ENCODE results near the gene KIAA2012. TPM values are rescaled to one million over a fixed set of nuclear protein-coding genes. Genes with fewer than 3 reads are reported as not detected.

Gene KIAA2012
- total and polyA plus RNA-seq, 9 donors: 0.05 to 5.2 (median 0.27) TPM; not detected in 2

- no peak for TF ChIP-seq EP300 (IDR thresholded peaks at IDR 0.05)
- TF ChIP-seq, protein P1, sequence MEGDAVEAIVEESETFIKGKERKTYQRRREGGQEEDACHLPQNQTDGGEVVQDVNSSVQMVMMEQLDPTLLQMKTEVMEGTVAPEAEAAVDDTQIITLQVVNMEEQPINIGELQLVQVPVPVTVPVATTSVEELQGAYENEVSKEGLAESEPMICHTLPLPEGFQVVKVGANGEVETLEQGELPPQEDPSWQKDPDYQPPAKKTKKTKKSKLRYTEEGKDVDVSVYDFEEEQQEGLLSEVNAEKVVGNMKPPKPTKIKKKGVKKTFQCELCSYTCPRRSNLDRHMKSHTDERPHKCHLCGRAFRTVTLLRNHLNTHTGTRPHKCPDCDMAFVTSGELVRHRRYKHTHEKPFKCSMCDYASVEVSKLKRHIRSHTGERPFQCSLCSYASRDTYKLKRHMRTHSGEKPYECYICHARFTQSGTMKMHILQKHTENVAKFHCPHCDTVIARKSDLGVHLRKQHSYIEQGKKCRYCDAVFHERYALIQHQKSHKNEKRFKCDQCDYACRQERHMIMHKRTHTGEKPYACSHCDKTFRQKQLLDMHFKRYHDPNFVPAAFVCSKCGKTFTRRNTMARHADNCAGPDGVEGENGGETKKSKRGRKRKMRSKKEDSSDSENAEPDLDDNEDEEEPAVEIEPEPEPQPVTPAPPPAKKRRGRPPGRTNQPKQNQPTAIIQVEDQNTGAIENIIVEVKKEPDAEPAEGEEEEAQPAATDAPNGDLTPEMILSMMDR (IDR thresholded peaks at IDR 0.05): no peak
- no peak for TF ChIP-seq POLR2A (IDR thresholded peaks at IDR 0.05)
- Histone ChIP-seq H3K27me3 (no peaks in the 10 kb centered on the region), H3K4me1 (ENCODE audit: insufficient read depth) (peaks cover 14% of the 10 kb centered on the region), H3K36me3 (no peaks in the 10 kb centered on the region), H3K4me3 (no peak overlapping the region), H3K27ac (peak overlapping the region; percentile 4 to 67), H3K9me3 (no peaks in the 10 kb centered on the region)
- WGBS, 3 donors: 76 to 79% (median 77%) methylated on average over 17 of the region's 17 CpGs
- DNase-seq: peak; percentile 29 to 65 (median 51)
- intact Hi-C loops (cut with DNase I): no loop called here
These were observed 75.6 kb downstream of the KIAA2012 start for GRCh38 chr2:202148515-202149154.

DNA sequence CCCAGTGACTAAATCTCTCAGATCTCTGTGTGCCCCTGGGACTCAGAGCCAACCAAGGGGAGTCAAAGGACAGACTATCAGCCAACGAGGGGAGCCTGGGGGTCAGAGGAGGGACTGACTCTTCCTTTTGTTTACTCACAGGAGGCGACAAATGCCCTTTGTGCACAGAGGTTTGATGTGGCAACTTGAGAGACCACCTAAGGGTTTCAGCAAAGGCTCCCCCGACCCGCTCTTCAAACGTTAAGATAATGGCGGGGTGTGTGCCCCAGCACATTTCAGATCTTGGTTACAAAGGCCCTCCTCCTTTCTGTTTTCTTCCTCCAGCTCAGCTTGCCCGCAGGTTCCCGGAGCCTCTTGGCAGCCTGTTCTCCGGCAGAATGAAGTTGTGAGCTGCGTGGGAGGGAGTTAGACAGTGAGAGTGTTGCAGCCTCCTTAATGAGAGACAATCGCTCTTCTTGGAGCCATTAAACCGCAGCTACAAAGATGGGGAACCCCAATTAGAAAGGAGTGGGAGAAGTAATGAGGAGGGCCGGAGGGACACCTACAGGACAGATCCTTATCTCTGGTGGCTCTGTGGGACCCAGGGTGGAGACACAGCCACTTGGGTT, 76.2 kb downstream of the KIAA2012 start:
- Histone ChIP-seq H3K4me1 (ENCODE audit: insufficient read depth) (peaks cover 14% of the 10 kb centered on the region), H3K36me3 (no peaks in the 10 kb centered on the region), H3K27me3 (no peaks in the 10 kb centered on the region), H3K9me3 (no peaks in the 10 kb centered on the region), H3K27ac (peak overlapping the region; percentile 4 to 67), H3K4me3 (no peak overlapping the region)
- TF ChIP-seq, protein P1 (IDR thresholded peaks at IDR 0.05): no peak
- TF ChIP-seq POLR2A (IDR thresholded peaks at IDR 0.05): no peak
- TF ChIP-seq EP300 (IDR thresholded peaks at IDR 0.05): no peak
- 11 to 18% (median 16%) methylated on average over 13 of the region's 13 CpGs for WGBS, 3 donors
- intact Hi-C loops (cut with DNase I): no loop called here
- peak; percentile 73 to 81 (median 76) for DNase-seq

- Histone ChIP-seq H3K9me3 (no peaks in the 10 kb centered on the region), H3K27ac (peak overlapping the region in 1 of 2 donors; percentile 67), H3K27me3 (no peaks in the 10 kb centered on the region), H3K4me3 (no peak overlapping the region), H3K36me3 (no peaks in the 10 kb centered on the region), H3K4me1 (ENCODE audit: insufficient read depth) (peaks cover 14% of the 10 kb centered on the region)
- no peak for DNase-seq
- no peak for TF ChIP-seq POLR2A (IDR thresholded peaks at IDR 0.05)
- TF ChIP-seq, protein P1 (IDR thresholded peaks at IDR 0.05): no peak
- TF ChIP-seq EP300 (IDR thresholded peaks at IDR 0.05): no peak
- WGBS, 3 donors: 60 to 85% (median 70%) methylated on average over 4 of the region's 4 CpGs
- intact Hi-C loops (cut with DNase I): no loop called here
These were observed 76.9 kb downstream of the KIAA2012 start for GRCh38 chr2:202149936-202150335.

DNA sequence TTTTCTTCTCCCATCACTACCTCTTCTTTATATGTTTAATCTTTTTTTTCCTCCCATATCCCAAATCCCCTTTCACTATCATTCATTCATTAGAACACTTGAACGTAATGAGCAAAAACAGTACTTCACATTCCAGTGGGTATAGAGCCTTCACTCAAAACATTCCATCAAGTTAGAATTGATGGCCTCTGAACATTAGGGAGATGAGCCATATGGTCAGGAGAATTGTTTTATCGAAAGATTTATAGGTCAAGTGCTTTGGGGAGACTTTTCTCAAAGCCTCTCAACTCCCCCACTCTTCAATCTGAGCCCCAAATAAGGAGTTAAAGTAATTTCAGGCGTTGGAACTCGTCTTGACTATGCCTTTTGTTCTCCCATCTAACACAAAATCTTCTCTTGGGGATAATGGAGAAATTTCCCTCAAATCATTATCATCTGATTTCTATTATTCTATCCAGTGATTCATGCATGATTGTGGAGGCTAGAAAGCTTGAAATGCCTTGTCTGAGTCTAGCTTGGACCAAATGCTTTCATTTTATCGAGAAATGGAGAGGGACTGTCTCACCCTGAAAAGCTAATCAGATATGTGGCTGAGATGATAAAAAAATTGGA, 79.2 kb downstream of the KIAA2012 start:
- Histone ChIP-seq H3K27me3 (no peaks in the 10 kb centered on the region), H3K27ac (no peak overlapping the region), H3K4me1 (ENCODE audit: insufficient read depth) (peaks cover 13% of the 10 kb centered on the region), H3K9me3 (no peaks in the 10 kb centered on the region), H3K36me3 (no peaks in the 10 kb centered on the region), H3K4me3 (no peak overlapping the region)
- intact Hi-C loops (cut with DNase I): no loop called here
- WGBS, 3 donors: 68 to 91% (median 73%) methylated on average over 5 of the region's 5 CpGs
- DNase-seq: no peak
- TF ChIP-seq POLR2A (IDR thresholded peaks at IDR 0.05) (no peak), EP300 (IDR thresholded peaks at IDR 0.05) (no peak)
- TF ChIP-seq, protein P1 (IDR thresholded peaks at IDR 0.05): no peak
